Midbrain (tissue), 1 donor: ENCODE measurements around the gene ODAD4.
A peak's percentile ranks its signal among the peaks of the same experiment; 100 is the strongest.
"Not testable (repeated sequence)": the region's sequence is repeated elsewhere in the genome, so short reads cannot be mapped to it uniquely, and the experiment has no call there.

Experiments used
- DNase-seq: peaks from one replicate; lab custom pipeline; 2025; lab: John Stamatoyannopoulos, UW

The ODAD4 gene

DNA sequence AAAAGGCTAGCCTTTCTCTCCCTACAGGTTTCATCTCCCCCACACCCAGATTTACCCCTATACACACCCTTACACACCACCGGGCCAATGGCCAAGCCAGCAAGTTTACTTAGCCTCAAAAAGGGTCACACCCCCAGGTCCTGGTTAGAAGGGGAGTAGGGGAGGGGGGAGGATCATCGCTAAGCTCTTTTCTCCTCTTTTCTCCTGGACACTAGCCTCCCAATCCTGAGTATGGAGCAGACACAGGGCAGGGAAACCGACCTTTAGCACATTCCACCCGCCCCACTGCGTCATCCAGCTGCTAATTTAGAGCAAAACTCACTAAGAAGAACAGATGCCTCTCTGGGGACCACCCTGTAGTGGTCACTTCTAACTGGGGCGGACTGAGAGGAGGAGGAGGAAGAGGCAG lies 16.1 kb upstream of the ODAD4 start:
- DNase-seq, result no peak

DNA sequence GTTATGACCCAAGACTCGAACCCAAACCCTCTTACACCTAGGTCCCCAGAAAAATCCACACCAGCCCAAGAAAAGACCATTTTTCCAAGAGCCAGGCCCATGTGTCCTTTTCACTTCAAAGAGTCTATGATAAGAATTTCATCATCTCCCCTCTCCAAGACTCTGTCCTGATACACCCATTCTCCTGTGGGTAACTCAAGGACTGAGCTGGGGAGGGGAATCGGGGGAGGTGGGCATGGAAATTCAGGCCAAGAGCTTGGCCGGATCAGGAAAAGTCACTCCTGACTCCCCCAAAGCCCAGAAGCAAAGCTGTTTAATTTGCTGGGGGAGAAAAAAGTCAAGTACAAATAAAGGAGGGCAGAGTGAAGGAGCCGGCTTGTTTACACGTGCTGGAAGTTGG lies 15.4 kb upstream of the ODAD4 start:
- no peak for DNase-seq

DNA sequence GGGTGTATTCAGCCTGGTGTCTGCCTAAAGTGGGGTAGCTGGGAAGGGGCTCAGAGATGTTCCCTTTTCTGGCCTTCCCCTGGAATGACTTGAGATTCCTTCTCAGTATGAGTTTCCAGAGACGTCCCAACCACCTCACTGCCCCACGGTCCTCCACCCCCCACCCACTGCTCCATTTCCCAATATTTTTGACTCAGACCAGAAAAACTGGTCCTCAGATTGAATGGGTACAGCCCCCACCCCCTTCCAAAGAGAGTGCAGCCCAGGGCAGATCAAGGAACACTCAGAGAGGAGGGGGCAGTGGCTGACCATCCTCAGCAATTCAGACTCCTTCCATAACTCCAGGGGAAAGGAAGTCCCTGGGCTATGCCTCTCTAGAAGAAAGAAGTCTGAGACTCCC lies 14.9 kb upstream of the ODAD4 start:
- no peak for DNase-seq

DNA sequence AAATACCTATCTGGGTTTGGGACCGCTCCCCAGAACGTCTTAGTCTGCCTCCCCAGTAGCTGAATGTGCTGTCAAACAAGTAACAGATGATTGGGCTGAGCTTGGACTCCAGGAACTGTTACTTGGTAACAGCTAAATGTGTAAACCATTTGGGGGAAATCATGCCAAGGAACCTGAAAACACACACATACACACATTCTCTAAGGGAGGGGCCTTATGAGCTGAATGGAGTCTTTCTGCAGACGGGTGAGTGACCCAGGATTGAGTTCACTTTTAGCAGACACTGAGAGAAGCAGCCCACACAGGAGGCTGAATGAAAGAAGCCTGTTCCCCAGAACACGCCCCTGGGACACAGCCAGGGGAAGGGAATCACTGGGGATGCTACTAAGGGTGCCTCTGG lies 13.2 kb upstream of the ODAD4 start:
- DNase-seq, result no peak

DNA sequence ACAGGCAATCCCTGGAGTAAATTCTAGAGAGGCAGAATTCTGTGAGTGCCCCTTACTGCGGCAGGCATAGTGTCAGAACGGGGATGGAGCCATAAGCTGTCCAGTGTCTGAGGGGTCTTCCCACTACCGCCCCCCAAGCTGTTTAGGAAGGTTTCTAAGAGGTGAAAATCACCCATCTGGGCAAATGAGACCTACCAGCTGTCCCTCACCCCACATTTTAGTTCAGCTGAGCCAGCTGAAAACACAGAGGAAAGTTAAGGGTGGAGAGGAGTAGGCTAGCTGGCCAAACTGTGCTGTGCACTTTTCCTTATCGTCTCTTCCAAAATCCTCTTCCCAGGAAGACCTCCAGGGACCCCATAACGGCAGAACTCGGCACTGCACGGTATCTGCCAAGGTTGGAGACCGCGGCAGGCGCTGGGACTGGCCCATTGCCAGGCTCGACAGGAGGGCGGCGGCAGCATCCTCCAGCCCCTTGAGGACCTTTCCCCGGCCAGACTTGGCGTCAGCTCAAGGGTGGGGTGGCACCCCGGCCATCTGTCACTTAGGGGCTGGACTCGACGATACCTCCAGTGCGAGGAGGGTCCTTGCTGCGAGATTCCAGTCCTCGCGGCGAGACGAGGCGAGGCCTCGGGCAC lies 12.6 kb upstream of the ODAD4 start:
- no peak for DNase-seq

DNA sequence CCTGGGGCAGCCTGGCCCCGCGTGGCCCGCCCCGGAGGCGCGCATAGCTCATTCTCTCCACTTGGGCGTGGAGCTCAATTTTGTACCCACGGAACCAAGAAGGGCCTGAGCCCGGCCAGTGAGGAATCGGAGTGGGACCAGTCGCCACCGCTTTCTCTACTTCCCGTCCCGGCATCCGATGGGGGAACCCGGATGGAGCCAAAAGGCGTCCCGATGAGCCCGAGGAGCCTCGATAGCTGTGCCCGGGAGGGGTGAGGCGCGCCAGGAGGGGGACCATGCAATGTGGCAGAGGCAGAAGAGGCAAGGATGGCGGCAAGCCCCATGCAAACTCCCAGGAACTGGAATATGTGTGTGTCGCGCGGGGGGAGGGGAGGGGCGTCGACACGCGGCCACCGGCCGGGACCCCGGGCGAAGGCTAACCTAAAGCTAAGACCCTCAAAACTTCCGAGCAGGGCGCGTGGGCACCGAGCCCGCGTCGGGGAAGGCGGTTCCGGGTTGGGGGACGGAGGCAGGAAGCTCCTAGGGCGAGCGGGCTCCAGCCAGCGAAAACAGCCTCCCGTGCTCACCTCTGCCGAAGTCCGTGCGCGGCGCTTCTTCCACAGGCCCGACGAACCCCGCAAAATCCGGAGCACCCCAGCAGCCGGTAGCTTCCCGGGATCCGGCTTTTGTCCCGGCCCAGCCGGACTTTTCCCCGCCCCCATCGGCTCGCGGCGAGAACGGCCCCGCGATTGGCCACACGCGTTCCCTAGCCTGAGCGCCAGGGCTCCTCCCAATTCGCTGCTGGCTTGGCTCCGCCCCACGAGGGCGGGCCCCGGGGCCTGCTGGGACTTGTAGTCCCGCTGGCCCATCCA lies 11.9 kb upstream of the ODAD4 start, which contains the start of gene ACLY:
ACLY (minus strand) TSS at position 638 of the 851 bp plus-strand sequence. CDS start 5,078 bp downstream, outside the sequence.
- peak; percentile 99 for DNase-seq

DNA sequence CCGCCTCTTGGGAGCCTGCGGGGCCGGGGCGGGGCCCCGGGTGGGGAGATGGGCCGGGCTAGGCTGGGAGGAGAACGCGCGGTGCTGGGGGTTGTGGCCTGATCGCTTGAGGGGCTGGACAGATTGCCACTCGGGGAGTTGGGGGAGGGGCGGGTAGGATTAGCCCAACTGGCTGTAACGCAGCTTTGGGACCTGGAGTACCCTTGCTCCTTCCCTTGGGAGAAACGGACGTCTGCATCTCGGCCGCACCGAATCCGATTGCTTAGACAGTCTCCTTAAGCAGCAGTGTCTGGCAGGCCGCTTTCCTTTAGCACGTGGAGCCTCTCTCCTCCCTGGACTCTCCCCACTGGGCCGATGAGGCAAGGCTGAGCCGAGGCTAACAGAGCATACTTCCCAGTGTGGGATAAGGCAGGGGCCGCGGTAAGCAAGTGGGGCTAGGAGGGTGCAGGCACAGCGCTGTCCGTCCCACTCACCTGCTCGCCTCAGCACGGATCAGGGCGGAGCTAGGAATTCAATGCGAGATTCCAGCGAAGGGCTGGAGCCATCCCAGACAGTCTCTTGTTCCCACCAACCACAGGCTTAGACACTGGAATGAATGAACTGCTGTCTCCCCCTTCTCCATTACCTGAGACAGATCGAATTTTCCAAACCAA lies 11.1 kb upstream of the ODAD4 start:
- DNase-seq, result peak; percentile 54

DNA sequence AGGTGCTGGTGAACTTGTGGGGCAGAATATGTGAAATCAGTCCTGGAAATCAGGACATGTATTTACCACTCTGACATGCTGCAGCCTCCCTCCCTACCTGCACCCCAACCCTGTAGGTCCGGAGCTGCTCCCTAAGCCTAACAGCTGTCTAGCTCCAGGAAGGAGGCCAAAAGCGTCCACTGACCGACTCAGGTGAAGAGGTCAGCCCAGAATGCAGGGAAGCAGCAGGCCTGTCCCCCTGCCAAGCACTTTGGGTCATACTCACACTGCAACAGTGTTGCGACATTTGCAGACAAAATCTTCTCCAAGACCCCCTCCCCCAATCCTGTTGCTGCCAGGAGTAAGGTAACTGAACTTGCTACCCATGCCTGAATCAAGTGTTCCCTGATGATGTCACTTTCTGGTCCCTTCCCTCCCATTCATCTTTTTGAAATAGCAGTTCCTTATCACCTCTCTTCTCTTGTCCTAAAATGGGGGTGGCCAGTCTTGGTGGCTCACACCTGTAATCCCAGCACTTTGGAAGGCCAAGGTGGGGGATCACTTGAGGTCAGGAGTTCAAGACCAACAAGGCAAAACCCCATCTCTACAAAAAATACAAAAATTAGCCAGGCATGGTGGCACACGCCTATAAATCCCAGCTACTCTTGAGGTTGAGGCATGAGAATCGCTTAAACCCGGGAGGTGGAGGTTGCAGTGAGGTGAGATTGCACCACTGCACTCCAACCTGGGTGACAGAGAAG lies 10.4 kb upstream of the ODAD4 start:
- DNase-seq, result no peak

DNA sequence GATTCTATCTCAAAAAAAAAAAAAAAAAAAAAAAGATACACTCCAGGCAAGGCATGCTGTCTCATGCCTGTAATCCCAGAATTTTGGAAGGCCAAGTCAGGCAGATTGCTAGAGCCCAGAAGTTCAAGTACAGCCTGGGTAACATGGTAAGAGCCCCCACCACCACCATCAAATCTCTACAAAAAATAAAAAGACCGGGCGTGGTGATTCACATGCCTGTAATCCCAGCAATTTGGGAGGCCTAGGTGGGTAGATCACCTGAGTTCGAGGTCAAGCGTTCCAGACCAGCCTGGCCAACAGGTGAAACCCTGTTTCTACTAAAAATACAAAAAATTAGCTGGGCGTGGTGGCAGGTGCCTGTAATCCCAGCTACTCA lies 9.8 kb upstream of the ODAD4 start:
- DNase-seq, result no peak

DNA sequence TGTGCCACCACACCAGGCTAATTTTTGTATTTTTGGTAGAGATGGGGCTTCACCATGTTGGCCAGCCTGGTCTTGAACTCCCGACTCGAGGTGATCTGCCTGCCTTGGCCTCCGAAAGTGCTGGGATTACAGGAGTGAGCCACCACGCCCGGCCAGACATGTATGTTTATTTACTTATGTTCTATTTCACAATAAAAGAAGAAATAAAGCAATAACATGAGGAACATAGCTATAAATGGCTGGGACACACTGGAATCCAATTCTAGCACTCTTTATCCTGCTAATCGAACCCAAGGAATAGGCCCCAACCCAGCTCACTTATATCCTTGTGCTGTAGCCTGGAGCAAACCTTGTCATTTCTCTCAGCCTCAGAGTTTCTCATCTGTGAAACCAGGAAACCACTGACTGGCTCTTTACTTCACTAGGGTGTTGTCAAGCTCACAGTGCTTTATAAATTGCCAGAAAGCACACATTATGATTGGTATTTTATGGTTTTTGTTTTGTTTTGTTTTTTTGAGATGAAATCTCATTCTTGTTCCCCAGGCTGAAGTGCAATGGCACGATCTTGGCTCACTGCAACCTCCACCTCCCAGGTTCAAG lies 4.3 kb upstream of the ODAD4 start:
- no peak for DNase-seq

DNA sequence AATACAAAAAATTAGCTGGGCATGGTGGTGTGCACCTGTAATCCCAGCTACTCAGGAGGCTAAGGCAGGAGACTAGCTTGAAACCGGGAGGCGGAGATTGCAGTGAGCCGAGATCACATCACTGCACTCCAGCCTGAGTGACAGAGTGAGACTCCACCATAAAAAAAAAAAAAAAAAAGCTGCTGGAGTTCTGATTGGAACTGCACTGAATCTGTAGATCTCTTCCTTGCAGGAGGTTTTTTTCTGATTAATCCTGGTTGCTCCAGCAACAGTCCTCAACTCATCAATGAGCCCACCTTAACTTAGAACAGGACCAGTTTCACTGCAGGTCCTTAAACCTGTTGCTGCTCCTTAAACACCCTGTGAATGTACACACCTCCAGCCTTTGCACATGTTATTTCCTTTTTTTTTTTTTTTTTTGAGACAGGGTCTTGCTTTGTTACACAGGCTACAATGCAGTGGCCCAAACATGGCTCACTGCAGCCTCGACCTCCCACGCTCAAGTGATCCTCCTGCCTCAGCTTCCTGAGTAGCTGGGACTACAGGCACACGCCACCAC lies 1.6 kb upstream of the ODAD4 start:
- no peak for DNase-seq

DNA sequence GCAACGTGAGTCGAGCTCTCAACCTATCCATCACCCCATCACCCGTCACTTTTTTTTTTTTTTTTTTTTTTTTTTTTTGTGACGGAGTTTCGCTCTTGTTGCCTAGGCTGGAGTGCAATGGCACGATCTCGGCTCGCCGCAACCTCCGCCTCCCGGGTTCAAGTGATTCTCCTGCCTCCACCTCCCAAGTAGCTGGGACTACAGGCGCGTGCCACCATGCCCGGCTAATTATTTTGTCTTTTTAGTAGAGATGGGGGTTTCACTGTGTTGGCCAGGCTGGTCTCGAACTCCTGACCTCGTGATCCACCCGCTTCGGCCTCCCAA lies 378 bp downstream of the ODAD4 start:
- not testable (repeated sequence) for DNase-seq

DNA sequence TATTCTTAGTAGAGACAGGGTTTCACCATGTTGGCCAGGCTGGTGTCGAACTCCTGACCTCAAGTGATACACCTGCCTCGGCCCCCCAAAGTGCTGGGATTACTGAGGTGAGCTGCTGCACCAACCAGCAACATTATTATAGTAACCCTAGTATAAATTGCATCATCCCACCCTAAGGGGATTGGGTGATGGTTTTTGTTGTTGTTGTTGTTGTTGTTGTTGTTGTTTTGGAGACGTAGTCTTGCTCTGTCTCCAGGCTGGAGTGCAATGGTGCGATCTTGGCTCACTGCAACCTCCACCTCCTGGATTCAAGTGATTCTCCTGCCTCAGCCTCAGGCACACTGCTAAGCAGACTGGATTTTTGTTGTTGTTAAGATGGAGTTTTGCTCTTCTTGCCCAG lies 1.3 kb downstream of the ODAD4 start:
- not testable (repeated sequence) for DNase-seq

DNA sequence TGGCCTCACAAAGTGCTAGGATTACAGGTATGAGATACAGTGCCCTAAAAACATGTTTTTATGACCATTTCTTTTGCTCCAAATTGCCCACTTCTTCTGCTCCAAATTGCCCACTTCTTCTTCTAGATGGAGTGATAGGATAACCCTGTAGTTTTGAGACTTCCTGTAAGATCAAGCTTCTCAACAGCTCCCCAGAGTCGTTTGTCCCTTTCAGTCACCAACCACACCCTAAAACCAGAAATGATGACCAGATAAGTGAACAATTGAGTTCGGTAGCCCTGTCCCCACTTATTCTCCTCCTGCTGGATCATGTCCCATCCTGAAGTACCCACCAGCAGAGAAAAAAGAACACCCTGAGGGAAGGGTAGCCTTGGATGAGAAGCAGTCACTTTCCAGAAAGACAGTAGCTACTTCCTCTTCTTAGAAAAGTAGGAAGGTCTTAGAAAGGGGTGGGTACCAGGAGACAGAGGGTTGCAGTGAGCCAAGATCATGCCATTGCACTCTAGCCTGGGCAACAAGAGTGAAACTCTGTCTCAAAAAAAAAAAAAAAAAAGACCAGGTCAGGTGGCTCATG lies 2.5 kb downstream of the ODAD4 start:
- no peak for DNase-seq

DNA sequence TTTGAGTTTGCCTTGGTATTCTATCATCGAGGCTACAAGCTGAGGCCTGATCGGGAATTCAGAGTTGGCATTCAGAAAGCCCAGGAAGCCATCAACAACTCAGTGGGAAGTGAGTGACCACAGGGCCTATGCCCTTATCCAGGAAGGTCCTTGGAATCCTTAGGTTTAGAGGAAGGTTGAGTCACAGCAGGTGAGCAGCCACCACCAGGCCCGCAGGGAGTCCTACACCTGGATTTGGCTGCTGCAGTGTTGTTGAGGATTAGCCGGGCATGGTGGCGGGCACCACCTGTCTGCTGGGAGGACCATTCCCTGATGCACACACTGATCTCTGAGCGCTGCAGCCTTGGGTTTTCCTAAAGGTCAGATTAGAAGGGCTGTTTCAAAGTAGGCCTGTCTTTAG lies 5.2 kb downstream of the ODAD4 start:
- DNase-seq, result no peak

DNA sequence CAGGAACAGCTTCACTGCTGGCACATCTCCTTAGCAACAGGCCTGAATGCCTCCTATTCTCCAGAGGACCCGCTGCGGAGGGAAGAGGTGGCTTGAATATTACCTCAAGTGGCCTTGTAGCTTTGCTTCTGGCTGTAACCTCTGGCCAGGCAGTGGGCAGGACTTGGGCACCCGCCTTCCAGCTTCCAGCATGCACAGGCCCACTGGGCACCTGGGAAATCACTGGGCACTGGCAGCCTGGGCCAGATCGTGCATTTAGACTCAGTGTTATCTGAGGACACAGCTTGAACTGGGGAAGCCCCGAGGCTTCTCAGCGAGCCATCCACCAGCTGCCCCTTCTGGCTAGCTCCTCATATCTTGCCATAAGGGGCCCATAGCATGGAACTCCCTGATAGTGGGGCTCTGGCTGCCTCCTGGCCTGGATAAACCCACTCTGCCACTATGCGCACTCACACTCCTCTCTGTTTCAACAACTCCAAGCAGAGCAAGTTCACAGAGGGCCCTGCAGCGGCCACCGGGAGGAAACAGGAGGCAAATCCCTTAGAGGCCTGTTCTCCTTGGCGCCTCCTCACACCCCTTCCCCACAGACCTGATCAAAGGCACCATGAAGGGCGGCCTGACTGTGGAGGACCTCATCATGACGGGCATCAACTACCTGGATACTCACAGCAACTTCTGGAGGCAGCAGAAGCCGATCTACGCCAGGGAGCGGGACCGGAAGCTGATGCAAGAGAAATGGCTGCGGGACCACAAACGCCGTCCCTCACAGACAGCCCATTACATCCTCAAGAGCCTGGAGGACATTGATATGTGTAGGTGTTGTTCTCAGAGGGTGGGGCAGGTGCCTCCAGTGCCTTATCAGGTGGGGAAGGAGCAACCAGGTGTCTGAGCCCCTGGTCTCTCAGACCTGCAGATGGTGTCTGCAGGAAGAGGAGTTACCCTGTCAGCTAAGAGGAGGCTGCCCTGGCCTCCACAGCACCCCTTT lies 7.8 kb downstream of the ODAD4 start:
- DNase-seq, result no peak

DNA sequence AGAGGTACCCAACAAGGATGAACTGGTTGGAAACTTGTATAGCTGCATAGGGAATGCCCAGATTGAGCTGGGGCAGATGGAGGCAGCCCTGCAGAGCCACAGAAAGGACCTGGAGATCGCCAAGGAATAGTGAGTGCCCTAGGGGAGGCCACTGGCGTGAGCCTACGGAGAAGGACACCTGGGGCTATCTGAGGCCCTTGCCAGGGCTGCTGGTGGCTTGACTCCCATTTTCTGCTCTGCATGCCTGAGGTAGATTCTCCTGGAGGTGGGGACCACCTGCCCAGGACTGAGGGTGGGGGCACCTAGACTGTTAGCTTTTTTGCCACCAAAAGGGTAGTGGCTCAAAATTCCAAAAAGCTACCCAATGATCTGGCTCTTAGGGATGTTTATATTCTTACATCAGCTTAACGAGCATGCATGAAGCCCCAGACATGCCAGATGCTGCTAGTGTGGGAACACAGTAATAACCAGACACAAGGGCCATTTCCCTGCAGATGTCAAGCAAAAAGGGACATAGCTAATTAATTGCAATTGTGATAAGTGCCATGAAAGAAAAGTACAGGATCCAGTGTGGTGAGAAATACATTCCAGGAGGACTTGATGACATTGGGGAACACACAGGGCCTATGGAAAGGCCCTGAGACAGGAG lies 8.8 kb downstream of the ODAD4 start:
- no peak for DNase-seq

DNA sequence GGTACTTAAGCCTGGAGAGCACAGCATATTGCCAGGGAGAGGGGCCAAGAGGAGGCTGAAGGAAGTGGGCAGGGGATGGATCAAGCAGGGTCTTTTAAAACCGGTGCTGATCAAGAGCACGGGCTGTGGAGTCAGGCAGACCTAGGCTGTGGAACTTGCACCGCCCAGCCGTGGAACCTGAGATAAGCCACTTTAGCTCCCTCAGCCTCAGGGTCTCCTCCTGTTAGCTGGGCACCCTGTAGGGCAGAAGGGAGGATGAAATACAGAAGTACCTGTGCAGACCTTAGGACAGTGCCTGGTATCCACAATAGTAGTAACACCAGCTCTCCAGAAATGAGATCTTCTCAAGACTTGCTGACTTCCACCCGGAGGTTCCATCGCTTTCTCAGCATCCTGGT lies 9.3 kb downstream of the ODAD4 start:
- no peak for DNase-seq

DNA sequence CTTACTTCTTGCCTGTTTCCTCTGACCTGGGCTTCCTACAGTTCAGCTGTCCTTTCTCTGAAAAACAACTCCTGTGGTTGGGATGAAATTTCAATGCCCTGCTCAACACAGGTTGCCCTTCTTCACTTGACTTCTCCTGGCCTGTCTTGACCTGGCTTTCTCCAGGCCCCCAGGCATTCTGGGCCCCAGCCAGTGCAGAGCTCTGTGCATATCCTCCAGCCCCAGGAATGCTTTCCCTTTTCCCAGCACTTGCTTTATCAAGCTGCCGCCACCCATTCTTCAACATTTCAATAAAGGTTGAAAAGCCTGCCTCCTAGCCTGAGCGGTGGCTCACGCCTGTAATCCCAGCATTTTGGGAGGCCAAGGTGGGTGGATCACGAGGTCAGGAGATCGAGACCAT lies 10.8 kb downstream of the ODAD4 start:
- DNase-seq, result no peak
